ENCODE measurements around the gene GRM8.

Gene GRM8

DNA sequence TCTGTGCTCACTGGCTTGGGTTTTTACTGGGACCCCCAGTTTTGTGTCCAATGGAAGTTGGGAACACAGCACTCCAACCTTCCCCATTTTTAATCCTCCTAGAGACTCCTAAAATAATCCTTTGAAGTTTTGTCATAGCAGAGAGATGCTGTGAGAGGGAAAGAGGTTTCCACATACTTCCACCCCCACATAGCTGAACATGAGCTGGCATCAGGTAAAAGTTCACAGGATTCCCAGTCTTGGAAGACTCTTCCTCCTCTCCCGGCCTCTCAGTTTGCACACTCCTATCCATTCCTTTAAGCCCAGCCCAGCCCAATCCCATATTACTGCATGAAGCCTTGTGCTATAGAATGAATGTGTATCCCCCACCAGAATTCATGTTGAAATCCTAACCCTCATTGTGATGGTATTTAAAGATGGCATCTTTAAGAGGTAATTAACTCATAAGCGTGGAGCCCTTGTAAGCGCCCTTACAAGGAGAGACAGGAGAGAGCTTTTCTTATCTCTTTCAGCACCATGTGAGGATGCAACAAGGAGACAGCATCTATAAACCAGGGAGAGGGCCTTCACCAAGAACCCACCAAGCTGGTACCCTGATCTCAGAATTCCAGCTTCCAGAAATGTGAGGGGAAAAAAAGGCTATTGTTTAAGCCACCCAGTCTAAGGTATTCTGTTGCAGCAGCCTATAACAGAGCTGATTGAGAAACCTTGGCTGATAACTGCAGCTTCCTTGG lies 22.4 kb downstream of the GRM8 start:
- TF ChIP-seq RAD21 (IDR thresholded peaks at IDR 0.05; ENCODE audit: low read depth) (no peak), CREB1 (IDR thresholded peaks at IDR 0.05; ENCODE audit: low read depth) (no peak), ZBTB7A (IDR thresholded peaks at IDR 0.05; ENCODE audit: low read depth) (no peak), FOXM1 (IDR thresholded peaks at IDR 0.05; ENCODE audit: borderline replicate concordance, low read depth) (no peak), EP300 (IDR thresholded peaks at IDR 0.05; ENCODE audit: borderline replicate concordance) (no peak), TAF1 (IDR thresholded peaks at IDR 0.05; ENCODE audit: low read depth) (no peak), YY1 (IDR thresholded peaks at IDR 0.05; ENCODE audit: low read depth) (no peak), EGR1 (IDR thresholded peaks at IDR 0.05) (no peak), NFIC (IDR thresholded peaks at IDR 0.05) (no peak), TCF12 (IDR thresholded peaks at IDR 0.05; ENCODE audit: low read depth) (no peak), TEAD4 (IDR thresholded peaks at IDR 0.05) (no peak), CEBPB (IDR thresholded peaks at IDR 0.05) (no peak)
- TF ChIP-seq, protein P1, sequence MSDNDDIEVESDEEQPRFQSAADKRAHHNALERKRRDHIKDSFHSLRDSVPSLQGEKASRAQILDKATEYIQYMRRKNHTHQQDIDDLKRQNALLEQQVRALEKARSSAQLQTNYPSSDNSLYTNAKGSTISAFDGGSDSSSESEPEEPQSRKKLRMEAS (IDR thresholded peaks at IDR 0.05) = no peak
- TF ChIP-seq, protein P2, sequence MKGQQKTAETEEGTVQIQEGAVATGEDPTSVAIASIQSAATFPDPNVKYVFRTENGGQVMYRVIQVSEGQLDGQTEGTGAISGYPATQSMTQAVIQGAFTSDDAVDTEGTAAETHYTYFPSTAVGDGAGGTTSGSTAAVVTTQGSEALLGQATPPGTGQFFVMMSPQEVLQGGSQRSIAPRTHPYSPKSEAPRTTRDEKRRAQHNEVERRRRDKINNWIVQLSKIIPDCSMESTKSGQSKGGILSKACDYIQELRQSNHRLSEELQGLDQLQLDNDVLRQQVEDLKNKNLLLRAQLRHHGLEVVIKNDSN (IDR thresholded peaks at IDR 0.05) = no peak
- TF ChIP-seq, protein P3, sequence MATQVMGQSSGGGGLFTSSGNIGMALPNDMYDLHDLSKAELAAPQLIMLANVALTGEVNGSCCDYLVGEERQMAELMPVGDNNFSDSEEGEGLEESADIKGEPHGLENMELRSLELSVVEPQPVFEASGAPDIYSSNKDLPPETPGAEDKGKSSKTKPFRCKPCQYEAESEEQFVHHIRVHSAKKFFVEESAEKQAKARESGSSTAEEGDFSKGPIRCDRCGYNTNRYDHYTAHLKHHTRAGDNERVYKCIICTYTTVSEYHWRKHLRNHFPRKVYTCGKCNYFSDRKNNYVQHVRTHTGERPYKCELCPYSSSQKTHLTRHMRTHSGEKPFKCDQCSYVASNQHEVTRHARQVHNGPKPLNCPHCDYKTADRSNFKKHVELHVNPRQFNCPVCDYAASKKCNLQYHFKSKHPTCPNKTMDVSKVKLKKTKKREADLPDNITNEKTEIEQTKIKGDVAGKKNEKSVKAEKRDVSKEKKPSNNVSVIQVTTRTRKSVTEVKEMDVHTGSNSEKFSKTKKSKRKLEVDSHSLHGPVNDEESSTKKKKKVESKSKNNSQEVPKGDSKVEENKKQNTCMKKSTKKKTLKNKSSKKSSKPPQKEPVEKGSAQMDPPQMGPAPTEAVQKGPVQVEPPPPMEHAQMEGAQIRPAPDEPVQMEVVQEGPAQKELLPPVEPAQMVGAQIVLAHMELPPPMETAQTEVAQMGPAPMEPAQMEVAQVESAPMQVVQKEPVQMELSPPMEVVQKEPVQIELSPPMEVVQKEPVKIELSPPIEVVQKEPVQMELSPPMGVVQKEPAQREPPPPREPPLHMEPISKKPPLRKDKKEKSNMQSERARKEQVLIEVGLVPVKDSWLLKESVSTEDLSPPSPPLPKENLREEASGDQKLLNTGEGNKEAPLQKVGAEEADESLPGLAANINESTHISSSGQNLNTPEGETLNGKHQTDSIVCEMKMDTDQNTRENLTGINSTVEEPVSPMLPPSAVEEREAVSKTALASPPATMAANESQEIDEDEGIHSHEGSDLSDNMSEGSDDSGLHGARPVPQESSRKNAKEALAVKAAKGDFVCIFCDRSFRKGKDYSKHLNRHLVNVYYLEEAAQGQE (IDR thresholded peaks at IDR 0.05; ENCODE audit: low read depth) = no peak

DNA sequence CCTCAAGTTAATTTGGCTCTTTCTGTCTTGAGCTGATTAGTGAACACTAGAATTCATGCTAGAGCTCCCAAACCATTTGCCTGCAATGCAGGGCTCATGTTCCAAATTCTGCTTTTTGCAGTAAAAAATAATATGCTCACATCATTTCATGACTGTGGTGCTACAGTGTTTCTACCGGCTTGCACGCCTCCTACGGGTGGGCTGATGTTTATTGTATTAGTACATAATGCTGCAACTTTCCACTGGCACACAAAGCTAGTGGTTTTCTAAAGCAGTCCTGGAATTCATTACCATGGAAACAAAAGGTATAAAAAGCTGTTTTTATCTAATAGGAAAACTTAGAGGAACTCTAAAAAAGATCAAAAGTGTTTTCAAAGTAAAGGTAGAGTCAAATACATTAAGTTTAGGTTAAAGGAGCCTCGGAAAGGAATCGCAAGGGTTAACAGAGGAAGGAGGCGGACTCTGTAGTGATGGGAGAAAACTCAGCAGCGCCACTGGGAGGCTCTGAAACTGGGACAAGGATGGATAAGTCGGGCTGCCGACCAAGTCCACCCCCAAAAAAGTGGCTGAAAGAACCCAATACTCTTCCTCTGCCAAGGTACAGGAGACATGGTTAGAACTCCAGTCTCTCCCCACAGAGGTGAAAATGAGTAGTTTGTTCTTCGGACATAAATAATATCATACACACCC lies 25.9 kb downstream of the GRM8 start:
- TF ChIP-seq ZBTB7A (IDR thresholded peaks at IDR 0.05; ENCODE audit: low read depth) (no peak), TCF12 (IDR thresholded peaks at IDR 0.05; ENCODE audit: low read depth) (no peak), FOXM1 (IDR thresholded peaks at IDR 0.05; ENCODE audit: borderline replicate concordance, low read depth) (no peak), RAD21 (IDR thresholded peaks at IDR 0.05; ENCODE audit: low read depth) (no peak), CREB1 (IDR thresholded peaks at IDR 0.05; ENCODE audit: low read depth) (no peak)
- TF ChIP-seq, protein P3 (IDR thresholded peaks at IDR 0.05; ENCODE audit: low read depth) = no peak
- TF ChIP-seq, protein P2 (IDR thresholded peaks at IDR 0.05) = no peak

DNA sequence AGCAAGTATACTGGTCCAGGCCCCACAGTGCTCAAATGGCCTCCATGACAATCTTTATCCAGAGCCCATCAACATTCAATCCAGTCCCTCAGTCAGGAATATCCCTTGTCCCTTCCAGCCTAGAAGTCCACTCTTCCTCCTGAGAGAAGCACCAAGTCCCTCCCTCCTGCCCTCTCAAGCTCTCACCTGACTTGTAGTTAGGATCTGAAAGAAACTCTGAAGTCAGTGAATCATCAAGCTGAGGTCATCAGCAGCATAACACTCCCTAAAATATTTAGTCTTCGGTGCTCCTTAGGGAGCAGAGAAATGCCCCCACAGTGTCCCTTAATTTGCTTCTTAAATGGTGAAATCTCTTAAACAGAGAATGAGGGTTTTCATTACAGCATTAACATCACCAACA lies 31.0 kb downstream of the GRM8 start:
- no peak for TF ChIP-seq EP300 (IDR thresholded peaks at IDR 0.05; ENCODE audit: borderline replicate concordance)

DNA sequence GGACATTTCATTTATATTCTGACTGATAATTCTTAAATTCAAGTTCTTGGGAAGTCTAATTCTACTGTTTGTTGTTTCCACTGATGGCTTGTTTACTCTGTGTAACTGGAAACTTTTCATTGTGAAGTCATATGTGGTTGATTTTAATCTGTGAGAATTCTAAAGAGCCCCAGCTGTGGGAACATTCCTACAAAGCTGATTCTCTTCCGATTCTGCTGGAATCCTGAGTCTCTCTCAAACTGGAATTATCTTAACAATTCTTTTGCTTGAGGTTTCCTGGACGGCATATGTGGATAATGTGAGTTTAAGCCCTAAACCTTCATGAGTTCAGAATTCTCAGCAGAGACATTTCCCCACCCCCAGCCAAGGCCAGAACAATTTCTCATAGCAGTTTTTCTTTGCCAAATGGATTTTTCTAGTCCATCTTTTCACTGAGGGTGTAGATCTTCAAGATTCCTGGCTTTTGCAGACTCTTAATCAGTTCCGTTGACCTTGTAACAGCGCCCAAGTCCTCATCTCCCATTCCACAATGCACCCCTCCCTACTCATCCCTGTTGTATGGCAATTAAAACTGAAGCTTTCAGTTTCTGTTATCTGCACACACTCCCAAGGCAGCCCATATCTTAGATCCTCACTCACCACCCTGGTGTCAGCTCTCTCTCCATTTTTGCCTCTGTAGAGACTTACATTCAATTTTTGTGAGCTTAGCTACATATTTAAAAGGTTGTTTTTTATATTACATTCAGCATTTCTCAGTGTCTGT lies 37.6 kb downstream of the GRM8 start:
- TF ChIP-seq, protein P3 (IDR thresholded peaks at IDR 0.05; ENCODE audit: low read depth) = no peak
- TF ChIP-seq EP300 (IDR thresholded peaks at IDR 0.05; ENCODE audit: borderline replicate concordance) (no peak), RAD21 (IDR thresholded peaks at IDR 0.05; ENCODE audit: low read depth) (no peak), CREB1 (IDR thresholded peaks at IDR 0.05; ENCODE audit: low read depth) (no peak), ZBTB7A (IDR thresholded peaks at IDR 0.05; ENCODE audit: low read depth) (no peak), TCF12 (IDR thresholded peaks at IDR 0.05; ENCODE audit: low read depth) (no peak), EGR1 (IDR thresholded peaks at IDR 0.05) (no peak), TEAD4 (IDR thresholded peaks at IDR 0.05) (no peak), YY1 (IDR thresholded peaks at IDR 0.05; ENCODE audit: low read depth) (no peak), TAF1 (IDR thresholded peaks at IDR 0.05; ENCODE audit: low read depth) (no peak), NFIC (IDR thresholded peaks at IDR 0.05) (no peak)
- TF ChIP-seq, protein P1 (IDR thresholded peaks at IDR 0.05) = no peak
- TF ChIP-seq, protein P2 (IDR thresholded peaks at IDR 0.05) = no peak

Data from Ishikawa (cell line).